ENCODE measurements around the gene TMEM63C. TPM values are rescaled to one million over a fixed set of nuclear protein-coding genes. Genes with fewer than 3 reads are reported as not detected.

The TMEM63C gene
- total RNA-seq, 1 donor from 2014 or later, result 39.9 TPM

GRCh38 chr14:77157740-77158139, 23.9 kb upstream of the TMEM63C start:
- Mint-ChIP-seq H3K4me3 (ENCODE audit: unreplicated experiment) (peak overlapping the region; percentile 59), H3K27me3 (ENCODE audit: unreplicated experiment) (peaks cover 14% of the 10 kb centered on the region), H3K36me3 (ENCODE audit: unreplicated experiment) (no peaks in the 10 kb centered on the region), H3K9me3 (ENCODE audit: unreplicated experiment) (peaks cover 9% of the 10 kb centered on the region), H3K27ac (ENCODE audit: unreplicated experiment) (peak overlapping the region; percentile 98), H3K4me1 (ENCODE audit: low read depth, unreplicated experiment) (peaks cover 15% of the 10 kb centered on the region)
- no peak for DNase-seq
- TF ChIP-seq, protein P1, sequence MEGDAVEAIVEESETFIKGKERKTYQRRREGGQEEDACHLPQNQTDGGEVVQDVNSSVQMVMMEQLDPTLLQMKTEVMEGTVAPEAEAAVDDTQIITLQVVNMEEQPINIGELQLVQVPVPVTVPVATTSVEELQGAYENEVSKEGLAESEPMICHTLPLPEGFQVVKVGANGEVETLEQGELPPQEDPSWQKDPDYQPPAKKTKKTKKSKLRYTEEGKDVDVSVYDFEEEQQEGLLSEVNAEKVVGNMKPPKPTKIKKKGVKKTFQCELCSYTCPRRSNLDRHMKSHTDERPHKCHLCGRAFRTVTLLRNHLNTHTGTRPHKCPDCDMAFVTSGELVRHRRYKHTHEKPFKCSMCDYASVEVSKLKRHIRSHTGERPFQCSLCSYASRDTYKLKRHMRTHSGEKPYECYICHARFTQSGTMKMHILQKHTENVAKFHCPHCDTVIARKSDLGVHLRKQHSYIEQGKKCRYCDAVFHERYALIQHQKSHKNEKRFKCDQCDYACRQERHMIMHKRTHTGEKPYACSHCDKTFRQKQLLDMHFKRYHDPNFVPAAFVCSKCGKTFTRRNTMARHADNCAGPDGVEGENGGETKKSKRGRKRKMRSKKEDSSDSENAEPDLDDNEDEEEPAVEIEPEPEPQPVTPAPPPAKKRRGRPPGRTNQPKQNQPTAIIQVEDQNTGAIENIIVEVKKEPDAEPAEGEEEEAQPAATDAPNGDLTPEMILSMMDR (IDR thresholded peaks at IDR 0.05; ENCODE audit: partially characterized antibody, unreplicated experiment), result no peak

GRCh38 chr14:77158175-77158881, 23.3 kb upstream of the TMEM63C start:
- peak overlapping the region; percentile 59 for H3K4me3 Mint-ChIP-seq (ENCODE audit: unreplicated experiment)

DNA sequence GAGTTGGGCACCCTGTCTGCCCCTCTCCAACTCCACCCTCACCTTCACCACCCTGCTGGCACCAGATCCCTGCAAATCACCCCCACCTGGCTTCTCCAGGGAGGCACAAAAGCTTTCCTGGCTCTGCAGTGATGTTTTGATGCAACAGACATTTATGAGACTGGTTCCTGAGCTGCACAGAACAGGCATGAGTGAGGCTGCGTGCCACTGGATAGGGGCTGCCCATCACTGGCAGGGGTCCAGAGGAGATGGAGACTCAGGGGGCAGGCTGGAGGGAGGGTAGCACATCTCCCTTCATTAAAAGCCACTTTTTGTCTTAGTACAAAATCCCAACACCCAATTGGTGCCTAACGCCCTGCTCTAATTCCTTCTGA, 22.7 kb upstream of the TMEM63C start:
- Mint-ChIP-seq H3K4me3 (ENCODE audit: unreplicated experiment) (peak overlapping the region; percentile 59), H3K27ac (ENCODE audit: unreplicated experiment) (peak overlapping the region; percentile 98), H3K4me1 (ENCODE audit: low read depth, unreplicated experiment) (peaks cover 15% of the 10 kb centered on the region), H3K36me3 (ENCODE audit: unreplicated experiment) (no peaks in the 10 kb centered on the region), H3K9me3 (ENCODE audit: unreplicated experiment) (peaks cover 9% of the 10 kb centered on the region), H3K27me3 (ENCODE audit: unreplicated experiment) (peaks cover 14% of the 10 kb centered on the region)
- TF ChIP-seq, protein P1 (IDR thresholded peaks at IDR 0.05; ENCODE audit: partially characterized antibody, unreplicated experiment), result no peak
- no peak for DNase-seq

More at GRCh38 chr14:77158175-77158881, 23.3 kb upstream of the TMEM63C start:
- TF ChIP-seq, protein P1 (IDR thresholded peaks at IDR 0.05; ENCODE audit: partially characterized antibody, unreplicated experiment), result no peak
- peaks cover 15% of the 10 kb centered on the region for H3K4me1 Mint-ChIP-seq (ENCODE audit: low read depth, unreplicated experiment)
- H3K27ac Mint-ChIP-seq (ENCODE audit: unreplicated experiment), result peak overlapping the region; percentile 98
- peaks cover 9% of the 10 kb centered on the region for H3K9me3 Mint-ChIP-seq (ENCODE audit: unreplicated experiment)
- peak; percentile 84 for DNase-seq
- H3K27me3 Mint-ChIP-seq (ENCODE audit: unreplicated experiment), result peaks cover 14% of the 10 kb centered on the region
- no peaks in the 10 kb centered on the region for H3K36me3 Mint-ChIP-seq (ENCODE audit: unreplicated experiment)

GRCh38 chr14:77161011-77161410, 20.6 kb upstream of the TMEM63C start:
- TF ChIP-seq, protein P1 (IDR thresholded peaks at IDR 0.05; ENCODE audit: partially characterized antibody, unreplicated experiment), result no peak
- no peak for DNase-seq
- Mint-ChIP-seq H3K4me3 (ENCODE audit: unreplicated experiment) (no peak overlapping the region), H3K27me3 (ENCODE audit: unreplicated experiment) (peaks cover 8% of the 10 kb centered on the region), H3K4me1 (ENCODE audit: low read depth, unreplicated experiment) (peaks cover 12% of the 10 kb centered on the region), H3K27ac (ENCODE audit: unreplicated experiment) (no peak overlapping the region), H3K36me3 (ENCODE audit: unreplicated experiment) (no peaks in the 10 kb centered on the region), H3K9me3 (ENCODE audit: unreplicated experiment) (peaks cover 7% of the 10 kb centered on the region)

DNA sequence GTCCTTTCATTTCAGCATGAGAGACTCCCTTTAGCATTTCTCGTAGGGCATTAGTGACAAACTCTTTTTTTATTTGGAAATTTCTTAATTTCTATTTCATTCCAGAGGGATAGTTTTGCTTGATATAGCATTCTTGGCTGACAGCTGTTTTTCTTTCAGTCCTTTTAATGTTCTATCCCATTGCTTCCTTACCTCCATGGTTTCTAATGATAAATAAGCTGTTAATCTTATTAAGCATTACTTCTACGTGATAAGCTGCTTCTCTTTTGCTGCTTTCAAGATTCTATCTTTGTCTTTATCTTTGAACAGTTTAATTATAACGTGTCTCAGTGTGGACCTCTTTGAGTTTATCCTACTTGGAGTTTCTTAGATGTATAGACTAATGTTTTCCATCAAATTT, 11.6 kb upstream of the TMEM63C start:
- Mint-ChIP-seq H3K4me3 (ENCODE audit: unreplicated experiment) (no peak overlapping the region), H3K9me3 (ENCODE audit: unreplicated experiment) (peaks cover 5% of the 10 kb centered on the region), H3K27ac (ENCODE audit: unreplicated experiment) (no peak overlapping the region), H3K36me3 (ENCODE audit: unreplicated experiment) (peaks cover 11% of the 10 kb centered on the region), H3K27me3 (ENCODE audit: unreplicated experiment) (no peaks in the 10 kb centered on the region), H3K4me1 (ENCODE audit: low read depth, unreplicated experiment) (no peaks in the 10 kb centered on the region)
- no peak for DNase-seq
- TF ChIP-seq, protein P1 (IDR thresholded peaks at IDR 0.05; ENCODE audit: partially characterized antibody, unreplicated experiment), result no peak

Data from glutamatergic neuron (in vitro differentiated cells).